AML-193 (cell line): ENCODE results near the gene SH3PXD2A.
"Not testable (repeated sequence)": the region's sequence is repeated elsewhere in the genome, so short reads cannot be mapped to it uniquely, and the experiment has no call there.

ENCODE experiments used
- DNase-seq, 2 experiments: peaks; one replicate each; lab custom pipeline; 2025; lab: John Stamatoyannopoulos, UW

The SH3PXD2A gene

DNA sequence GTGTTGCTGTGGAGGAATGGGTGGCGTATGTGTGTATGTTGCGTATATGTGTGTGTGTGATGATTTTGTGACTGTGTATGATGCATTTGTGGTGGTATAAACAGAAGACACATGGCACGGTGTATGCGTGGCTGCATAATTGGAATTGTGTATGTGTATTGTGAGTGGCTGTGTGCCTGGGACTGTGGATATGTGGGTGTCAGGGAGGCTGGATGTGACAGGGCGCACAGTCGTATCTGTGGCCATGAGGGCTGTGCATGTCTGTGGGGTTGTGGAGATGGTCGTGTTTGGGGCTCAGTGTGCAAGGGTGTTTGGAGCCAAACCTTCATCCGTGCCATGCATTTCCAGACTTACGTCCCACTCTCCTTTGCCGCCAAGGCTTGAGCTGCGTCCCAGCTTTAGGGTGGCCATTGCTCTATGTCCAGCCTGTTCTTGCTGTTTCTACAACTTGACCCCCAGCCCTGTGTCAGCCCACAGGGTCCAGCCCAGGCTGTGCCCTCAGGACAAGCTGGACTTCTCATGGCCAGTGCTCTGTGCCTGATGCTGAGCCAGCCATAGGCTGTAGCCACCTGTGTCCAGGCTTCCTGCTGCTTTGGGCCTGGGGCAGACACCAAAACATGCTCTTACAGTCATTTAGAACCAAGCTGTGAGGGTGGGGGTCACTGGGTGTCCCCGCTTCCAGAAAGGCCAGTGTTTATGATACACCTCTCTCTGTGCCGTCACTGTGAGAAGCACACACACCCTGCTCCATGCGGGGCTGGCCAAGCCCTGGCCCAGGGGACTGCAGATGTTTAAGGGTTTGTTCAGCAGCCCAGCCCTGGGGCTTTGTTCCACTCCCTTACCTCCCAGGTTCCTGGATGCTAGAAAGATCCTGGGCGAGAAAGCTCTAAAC lies 234.2 kb downstream of the SH3PXD2A start:
- DNase-seq, result no peak

DNA sequence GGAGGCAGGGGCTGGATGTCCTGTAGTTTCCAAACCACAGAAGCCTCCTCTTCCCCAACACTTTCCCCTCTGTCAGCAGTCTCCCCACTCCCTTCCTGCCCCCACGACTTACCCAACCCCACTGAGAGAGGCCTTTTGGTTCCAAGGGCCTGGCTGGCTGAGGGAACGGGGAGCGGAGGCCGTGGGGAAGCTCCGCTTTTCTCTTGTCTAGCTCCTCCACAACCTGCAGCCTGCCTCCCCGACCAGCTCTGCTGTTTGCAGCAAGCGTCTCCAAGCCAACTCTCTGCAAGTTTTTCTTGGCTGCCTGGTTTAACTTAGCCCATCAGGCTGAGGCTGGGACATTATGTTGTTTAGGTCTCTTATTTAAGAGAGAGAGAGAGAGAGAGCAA lies 235.0 kb downstream of the SH3PXD2A start:
- no peak for DNase-seq

DNA sequence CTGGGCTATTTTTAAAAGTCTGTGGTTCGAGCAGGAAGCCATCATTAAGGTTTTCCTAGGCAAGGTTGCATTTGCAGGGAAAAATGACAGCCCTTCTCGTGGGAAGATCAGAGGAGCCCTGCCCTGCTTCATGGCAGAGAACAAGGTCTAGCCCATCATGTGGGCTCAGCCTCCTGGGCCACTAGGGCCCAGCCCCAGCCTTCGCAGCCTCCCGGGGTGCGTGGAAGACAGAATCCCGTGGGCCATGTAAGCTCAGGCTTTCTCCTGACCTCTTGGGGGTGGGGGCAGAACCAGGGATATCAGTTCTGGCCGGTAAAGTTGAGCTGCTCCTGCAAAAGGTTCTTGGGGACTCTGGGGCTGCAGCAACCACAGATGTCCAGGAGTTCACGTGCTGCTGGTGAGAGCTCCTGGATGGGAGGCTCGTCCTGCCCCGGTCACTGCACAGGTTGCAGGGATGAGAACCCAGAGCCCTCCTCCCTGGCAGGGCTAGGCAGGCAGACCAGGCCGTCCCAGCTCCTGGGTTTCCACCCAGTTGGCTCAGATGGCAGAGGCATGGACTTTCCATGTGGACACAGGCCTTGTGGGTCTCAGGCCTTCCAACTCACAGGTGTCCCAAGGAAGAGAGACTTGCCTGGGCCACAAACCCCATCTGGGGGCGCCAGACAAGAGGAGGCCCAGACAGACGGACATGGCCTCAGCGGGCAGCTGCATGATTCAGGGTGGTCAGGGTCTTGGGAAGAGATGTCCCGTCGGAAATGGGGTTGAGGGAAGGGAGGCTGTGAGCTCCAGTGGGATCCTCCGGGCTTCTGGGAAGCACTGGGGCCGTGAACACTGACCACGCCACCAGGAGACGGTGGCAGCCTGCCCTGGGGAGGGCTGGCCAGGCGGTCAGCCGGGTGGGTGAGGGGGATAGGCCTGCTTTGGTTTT lies 235.7 kb downstream of the SH3PXD2A start:
- no peak for DNase-seq

DNA sequence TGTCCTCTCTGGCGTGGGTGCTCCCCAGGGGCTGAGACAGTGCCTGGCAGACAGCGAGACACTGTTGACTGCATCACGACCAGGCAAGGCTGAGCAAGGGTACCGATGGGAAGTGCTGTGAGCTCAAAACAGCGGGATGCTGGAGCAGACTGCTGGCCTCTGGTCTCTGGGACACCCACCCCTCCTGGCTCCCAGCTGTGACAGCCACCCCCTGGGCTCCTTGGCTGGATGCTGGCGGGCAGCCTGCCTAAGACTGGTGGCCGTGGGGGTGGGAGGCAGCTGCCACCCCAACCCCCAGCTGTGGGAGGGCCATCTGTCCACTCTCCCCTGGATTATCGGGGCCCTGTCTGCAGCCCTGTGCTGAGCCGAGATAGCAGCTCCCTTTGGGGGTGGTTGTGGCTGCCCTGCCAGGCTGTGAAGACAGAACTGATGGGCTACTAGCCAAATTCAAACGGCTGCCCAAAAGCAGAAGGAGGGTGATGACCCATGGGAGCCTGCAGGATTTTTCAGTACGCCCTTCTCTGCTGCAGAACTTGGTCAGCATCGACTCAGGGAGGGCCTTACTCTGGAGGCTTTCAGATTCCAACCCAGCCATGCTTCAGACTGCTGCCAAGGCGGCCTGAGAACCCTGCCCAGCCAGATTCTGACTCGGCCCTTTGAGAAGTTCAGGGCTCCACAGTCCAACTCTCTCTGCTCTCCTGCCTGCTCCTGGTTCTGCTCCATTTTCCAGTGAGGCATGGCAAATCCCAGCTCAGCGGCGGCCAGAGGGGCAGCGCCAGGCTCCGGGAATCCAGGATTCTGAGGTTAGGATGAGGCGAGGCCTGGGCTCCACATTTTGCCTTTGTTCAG lies 236.6 kb downstream of the SH3PXD2A start:
- DNase-seq, result peak; percentile 11 to 27

DNA sequence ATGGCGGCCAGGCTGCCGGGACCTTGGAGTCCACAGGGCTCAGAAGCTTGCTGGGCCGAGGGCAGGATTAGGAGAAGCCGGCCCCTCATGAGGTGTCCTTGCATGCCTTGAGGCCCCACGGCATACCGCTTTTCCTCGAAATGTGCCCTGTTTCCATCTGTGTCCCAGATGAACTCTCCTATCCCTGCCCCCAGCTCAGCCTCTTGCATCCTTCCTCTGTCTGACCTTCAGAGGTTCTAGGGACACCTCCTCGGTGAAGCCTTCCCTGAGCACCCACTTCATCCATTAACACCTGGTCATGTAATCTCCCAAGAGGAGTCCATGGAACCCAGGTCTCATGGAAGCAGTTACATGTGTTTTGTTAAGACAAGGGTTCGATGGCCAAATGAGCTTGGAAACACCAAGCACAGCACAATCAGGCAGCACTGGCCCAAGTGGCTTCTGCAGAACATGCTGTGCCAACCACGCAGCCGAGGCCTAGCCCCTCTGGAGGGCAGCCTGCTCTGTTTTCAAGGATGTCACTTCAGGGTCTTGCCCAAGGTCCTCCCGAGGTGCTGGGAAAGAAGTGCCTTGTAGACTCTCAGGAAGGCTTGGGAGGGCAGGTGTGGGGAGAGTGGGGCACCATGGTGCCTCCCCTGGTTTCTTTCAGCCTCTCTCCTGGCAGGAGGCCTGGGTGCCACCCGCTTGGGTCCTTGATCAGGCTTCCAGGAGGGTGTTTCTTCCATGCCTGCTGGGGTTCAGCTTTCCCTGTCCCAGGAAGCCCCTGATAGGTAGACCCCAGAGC lies 237.6 kb downstream of the SH3PXD2A start:
- DNase-seq, result no peak

DNA sequence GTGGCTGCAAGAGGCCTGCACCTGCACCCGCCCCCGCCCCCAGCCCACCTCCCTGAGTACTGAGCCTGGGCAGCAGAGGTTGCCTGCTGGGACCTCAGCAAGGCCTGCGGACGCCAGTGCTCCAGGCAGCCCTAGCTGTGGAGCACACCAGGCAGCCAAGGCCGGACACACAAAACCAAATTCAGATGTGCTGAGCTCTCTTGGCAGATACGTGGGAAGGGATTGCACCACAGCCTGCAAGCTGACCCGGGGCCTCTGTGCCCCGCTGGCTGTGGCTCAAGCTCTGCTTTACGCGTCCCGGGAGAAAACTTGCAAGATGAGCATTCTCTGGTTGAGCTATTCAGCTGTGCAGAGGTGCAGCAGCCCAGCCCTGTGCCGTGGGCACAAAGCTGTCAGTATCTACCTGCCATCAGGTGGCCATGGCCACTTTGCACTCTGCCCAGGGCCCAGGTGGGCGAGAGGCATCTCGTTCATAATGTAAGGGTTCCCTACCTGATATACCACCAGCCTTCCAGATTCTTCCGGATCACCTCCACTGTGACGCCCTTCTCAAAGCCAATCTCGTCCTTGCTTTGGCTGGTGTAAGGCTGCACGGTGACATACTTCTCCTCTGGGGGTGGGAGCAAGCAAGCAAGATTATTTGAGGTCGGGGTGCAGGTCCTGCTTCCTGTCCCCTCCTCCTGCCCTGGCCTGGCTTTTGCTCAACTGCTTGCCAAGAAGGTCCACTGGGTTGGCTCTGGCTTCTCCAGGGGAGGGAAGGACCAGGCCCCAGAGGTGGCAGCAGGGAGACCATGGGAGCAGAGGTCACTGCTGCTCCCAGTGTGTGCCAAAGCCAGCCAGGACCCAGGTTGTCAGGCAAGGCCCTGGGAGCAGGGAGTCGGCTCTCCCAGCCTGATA lies 238.4 kb downstream of the SH3PXD2A start:
- peak; percentile 24 to 34 for DNase-seq

DNA sequence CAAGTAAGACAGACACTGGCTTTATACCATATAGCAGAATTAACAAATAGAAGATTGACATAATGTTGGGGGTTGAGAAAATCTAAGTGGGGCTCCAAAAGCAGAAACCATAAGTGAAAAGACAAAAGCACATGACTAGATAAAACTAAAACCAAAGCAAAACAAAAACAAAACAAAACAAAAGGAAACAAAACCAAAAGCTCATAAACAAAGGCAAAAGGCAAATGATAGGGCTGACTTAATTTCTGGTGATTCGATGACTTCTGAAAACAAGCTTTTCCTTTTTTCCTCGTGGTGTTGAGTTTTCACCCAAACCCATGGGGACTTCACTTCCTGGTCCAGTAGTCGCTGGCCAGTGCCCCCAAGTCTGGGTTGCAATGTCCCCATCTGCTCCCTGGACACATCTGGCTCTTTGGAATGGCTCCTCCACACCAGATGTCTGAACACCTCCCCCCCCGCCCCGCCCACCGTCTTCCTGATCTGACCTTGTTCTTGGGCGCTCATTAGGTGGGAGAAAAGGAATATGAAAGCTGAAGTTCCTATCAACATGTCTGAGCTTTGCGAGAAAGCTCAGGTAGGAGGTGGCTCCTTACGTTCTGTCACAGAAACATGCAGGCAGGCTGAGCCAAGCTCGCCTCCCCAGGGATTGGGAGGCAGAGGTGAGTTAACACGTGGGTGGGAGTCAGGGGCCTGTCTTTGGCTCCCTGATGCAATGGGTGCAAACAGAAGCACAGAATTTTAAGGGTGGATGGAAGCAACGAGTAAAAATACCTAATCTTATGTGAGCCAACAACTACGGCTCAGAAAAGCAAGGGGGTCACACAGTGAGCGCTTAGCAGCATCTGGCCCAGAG lies 240.8 kb downstream of the SH3PXD2A start:
- no peak for DNase-seq

DNA sequence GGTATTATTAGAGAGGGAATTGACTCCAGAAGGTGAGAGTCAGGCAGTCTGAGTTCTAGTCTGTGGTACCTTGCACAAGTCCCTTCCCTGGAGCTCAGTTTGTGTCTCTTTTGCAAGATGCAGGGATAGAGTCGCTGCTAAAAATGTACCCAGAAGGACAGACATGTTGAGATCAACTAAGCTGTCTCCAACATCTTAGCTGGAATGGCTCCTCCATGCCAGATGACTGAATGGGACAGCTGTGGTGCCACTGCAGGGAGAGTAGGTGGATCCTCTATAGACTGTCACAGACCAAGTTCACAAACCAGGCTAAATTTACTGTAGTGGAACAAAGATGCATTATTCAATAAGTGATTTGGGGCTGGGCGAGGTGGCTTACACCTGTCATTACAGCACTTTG lies 241.8 kb downstream of the SH3PXD2A start:
- no peak for DNase-seq

DNA sequence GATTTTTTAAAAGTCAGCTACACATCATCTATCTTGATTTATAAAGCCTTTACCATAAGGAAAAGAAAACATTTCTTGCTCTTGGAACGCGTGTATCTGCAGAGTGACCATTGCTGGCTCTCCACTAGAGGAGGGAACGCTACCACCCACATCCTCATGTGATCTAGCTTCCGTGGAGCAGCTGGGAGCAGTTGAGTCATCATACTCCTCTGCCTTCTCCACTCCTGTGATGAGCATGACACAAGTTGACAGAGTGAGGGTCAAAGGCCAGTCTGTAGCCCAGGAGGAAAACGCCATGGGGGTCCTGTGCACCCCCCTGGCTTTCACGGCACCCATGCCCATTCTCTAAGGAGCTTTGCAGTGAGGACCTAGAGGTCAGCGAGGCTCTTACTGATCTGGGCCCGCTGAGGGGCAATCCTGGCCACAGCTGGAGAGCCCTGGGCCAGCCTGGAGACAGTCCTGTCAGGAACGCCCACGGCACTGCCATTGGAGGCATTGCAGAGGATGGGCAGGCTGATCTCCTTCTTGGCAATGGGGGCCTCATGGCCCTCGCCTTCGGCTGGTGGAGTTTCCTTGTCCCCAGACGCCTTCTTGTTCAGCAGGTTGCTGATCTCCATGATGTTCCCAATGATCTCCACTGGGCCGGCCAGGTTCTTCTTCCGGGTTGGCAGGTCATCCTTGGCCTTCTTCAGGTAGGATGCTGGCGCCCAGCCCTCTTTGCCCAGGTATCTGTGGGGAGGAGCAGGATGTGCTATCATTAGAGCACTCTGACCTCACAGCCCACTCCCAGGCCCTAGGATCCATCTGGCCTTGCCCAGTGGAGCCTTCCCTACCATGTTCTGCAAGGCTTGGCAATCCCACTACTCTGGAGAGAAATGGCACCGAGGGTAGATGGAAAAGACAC lies 242.7 kb downstream of the SH3PXD2A start:
- no peak for DNase-seq

DNA sequence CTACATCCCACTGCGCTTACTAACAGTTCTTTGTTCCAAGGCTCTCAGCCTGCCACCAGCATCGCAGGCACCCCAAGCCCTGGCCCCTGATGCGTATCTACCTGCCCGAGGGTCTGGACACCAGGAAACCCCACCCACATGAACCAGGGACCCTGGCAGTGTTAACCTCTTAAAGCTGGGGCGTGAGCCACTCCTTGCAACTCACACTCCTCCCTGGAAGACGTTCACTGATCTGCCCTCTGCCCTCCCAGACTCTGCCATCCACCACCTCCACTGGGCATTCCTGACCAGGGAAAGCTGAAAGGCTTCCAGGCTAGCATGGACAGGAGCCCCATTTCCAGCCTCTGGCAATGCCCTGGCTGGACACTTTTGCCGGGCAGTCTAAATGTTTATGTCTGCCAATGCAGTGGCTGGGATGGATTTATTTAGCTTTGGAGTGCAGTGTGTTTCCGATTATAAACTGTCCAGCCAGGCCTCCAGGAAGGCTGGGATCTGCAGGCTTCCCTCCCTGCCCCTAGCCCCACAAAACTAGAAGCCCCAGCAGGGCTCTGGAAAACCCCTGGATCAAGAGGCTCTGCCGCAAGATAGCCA lies 244.4 kb downstream of the SH3PXD2A start:
- DNase-seq, result no peak

DNA sequence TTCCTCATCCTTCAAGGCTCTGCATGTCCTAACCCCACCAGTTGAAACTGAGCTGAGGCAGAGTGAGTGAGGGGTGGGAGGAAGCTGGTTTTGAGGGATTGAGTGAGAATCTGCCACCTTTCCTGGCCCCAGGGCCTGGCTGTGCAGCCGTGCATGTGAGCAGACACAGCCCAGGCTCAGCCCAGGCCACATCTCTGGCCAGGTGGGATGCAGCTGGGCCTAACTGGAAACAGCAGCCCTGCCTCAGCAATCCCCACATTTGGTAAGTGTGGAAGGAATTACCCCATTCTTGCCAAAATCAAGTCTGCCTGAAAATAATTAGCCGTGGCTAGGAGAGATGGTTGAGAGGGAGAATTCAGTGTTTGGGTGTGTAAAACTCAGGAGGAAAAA lies 245.3 kb downstream of the SH3PXD2A start:
- DNase-seq, result no peak

DNA sequence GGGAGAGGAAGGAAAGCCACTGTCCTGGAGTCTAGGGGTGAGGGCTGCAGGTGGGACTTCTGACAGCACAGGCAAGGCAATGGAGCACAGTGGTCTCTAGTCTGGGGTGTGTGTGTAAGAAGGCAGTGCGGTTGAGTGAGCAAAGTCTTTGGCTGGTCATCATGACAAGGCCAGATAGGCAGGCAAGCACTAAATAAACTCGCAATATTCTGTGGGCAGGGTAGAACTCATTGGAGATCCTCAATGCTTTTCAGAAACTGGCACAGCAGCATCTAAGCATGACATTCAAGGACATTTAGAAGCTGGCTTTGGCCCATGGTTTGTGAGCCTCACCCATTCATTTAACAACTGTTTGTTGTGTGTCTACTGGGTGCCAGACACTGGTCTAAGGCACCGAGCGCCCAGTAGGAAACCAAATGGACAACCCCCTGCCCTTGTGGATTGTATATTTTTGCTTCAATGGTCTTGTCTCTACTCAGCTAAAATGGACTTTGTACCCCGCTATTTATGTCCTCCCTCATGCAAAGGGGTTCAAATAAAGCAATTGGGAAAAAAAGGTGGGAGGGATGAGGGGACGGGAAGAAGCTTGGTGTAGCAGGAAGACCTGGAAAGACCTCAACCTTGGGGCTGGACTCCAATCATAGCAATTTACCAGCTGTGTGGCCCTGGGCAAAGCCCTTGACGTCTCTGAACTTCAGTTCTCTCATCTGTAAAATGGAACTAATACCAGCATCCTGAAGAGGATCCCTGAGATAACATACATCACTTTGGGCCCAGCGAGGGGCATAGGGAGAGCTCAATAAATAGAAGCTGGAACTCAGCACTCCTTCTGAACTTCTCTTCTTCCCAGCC lies 245.9 kb downstream of the SH3PXD2A start:
- DNase-seq, result no peak

DNA sequence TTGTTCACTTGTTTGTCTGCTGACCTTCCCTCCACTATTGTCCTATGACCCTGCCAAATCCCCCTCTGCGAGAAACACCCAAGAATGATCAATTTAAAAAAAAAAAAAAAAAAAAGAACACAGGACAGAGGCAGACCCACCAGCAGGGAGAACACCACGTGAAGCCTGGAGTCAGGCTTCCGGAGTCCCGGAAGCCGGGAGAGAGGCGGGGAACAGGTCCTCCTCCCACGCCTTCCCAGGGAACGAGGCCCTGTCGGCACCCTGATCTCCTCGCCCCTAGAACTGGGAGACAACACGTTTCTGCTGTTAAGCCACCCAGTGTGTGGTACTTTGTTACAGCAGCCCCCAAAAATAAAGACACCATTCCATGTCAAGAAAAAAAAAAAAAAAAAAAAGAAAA lies 247.3 kb downstream of the SH3PXD2A start:
- DNase-seq, result not testable (repeated sequence)

DNA sequence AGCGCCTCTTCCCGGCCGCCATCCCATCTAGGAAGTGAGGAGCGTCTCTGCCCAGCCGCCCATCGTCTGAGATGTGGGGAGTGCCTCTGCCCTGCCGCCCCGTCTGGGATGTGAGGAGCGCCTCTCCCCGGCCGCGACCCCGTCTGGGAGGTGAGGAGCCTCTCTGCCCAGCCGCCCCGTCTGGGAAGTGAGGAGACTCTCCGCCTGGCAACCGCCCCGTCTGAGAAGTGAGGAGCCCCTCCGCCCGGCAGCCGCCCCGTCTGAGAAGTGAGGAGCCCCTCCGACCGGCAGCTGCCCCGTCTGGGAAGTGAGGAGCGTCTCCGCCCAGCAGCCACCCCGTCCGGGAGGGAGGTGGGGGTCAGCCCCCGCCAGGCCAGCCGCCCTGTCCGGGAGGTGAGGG lies 248.3 kb downstream of the SH3PXD2A start:
- not testable (repeated sequence) for DNase-seq

DNA sequence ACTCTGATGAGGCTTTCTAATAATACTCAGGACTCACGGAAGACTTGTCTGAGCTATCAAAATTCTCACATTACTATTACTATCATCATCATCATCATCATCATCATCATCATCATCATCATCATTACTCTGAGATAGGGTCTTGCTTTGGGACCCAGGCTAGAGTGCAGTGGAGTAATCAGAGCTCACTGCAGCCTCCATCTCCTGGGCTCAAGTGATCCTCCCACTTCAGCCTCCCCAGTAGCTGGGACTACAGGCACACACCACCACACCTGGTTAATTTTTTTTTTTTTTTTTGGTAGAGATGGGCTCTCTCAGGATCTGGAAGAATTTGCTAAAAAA lies 249.3 kb downstream of the SH3PXD2A start:
- not testable (repeated sequence) for DNase-seq

DNA sequence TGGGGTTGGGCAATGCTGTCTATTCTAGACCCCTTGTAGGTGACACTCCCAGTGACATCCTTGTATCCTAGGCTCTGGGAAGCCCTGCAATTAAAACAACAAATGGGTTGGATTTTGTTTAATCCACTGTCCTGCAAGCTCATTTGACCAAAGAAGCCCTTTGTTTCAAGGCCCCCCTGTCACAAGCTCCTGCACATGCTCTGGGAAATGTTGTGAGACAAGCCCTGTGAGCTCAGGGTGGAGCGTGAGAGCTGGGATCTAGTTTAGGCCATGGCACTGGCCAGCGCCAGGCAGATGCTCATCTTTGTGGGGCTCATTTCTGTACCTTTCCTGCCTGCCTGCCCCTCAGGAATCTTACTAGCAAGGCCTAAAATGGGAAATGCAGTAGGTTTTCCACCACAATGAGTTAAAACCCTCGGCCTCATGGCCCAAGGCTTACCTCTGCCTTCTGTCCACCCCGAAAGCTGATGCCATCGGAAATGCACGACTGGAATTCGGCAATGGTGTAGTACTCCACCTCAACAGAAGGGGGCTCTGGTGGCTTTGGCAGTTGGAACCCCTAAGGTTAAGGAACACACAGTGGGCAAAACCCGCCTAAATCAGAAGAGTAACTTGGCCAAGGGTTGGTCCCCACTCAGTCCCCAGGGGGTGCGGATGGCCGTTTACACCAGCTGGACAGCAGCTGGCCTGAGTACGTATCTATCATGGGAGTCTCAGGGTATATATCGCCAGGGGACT lies 249.8 kb downstream of the SH3PXD2A start:
- DNase-seq, result peak; percentile 21 to 34
